HG03521 (cell line): Measurements from ENCODE around the gene FAM107B.

Experiments
- ATAC-seq: cut with Tn5 transposase; IDR thresholded peaks from one replicate; pipeline ENCODE4 v1.9.1; 2021; ENCODE audit warnings: mild to moderate bottlenecking, moderate library complexity; ENCODE audit not compliant: unreplicated experiment

FAM107B gene

GRCh38 chr10:14518149-14518548, 256.5 kb downstream of the FAM107B start:
- no peak for ATAC-seq

- ATAC-seq, result no peak
Measured at GRCh38 chr10:14513123-14513522, 261.6 kb downstream of the FAM107B start.

GRCh38 chr10:14510346-14510745, 264.4 kb downstream of the FAM107B start:
- no peak for ATAC-seq

- ATAC-seq, result no peak
Measured at GRCh38 chr10:14508725-14509124, 266.0 kb downstream of the FAM107B start.

GRCh38 chr10:14507781-14508180, 266.9 kb downstream of the FAM107B start:
- ATAC-seq, result no peak

GRCh38 chr10:14507176-14507575, 267.5 kb downstream of the FAM107B start:
- ATAC-seq, result no peak

- no peak for ATAC-seq
Measured at GRCh38 chr10:14502431-14502830, 272.3 kb downstream of the FAM107B start.

- no peak for ATAC-seq
Measured at GRCh38 chr10:14500172-14500765, 274.4 kb downstream of the FAM107B start.

- no peak for ATAC-seq
Measured at GRCh38 chr10:14499601-14499904, 275.1 kb downstream of the FAM107B start.

GRCh38 chr10:14498326-14498725, 276.4 kb downstream of the FAM107B start:
- no peak for ATAC-seq

GRCh38 chr10:14491811-14492210, 282.9 kb downstream of the FAM107B start:
- no peak for ATAC-seq

GRCh38 chr10:14489522-14490177, 285.0 kb downstream of the FAM107B start:
- no peak for ATAC-seq

- ATAC-seq, result no peak
Measured at GRCh38 chr10:14487488-14487883, 287.2 kb downstream of the FAM107B start.

- no peak for ATAC-seq
Measured at GRCh38 chr10:14486777-14487487, 287.8 kb downstream of the FAM107B start.

GRCh38 chr10:14485986-14486385, 288.7 kb downstream of the FAM107B start:
- no peak for ATAC-seq

- no peak for ATAC-seq
Measured at GRCh38 chr10:14483417-14483816, 291.3 kb downstream of the FAM107B start.

- no peak for ATAC-seq
Measured at GRCh38 chr10:14481752-14482151, 292.9 kb downstream of the FAM107B start.

GRCh38 chr10:14481014-14481413, 293.7 kb downstream of the FAM107B start:
- ATAC-seq, result no peak

GRCh38 chr10:14478604-14479003, 296.1 kb downstream of the FAM107B start:
- ATAC-seq, result no peak

- no peak for ATAC-seq
Measured at GRCh38 chr10:14478201-14478600, 296.5 kb downstream of the FAM107B start.

GRCh38 chr10:14477408-14477710, 297.3 kb downstream of the FAM107B start:
- no peak for ATAC-seq

- ATAC-seq, result no peak
Measured at GRCh38 chr10:14476641-14477407, 297.9 kb downstream of the FAM107B start.
